B cell (primary cell): ENCODE results near the gene CKM. TPM values are rescaled to one million over a fixed set of nuclear protein-coding genes. Genes with fewer than 3 reads are reported as not detected.

Experiments
- ATAC-seq: fragments of 200-7000 bp; cut with Tn5 transposase; one replicate; pipeline ENCODE4 v1.10.0; 2021; ENCODE audit warnings: low read depth, mild to moderate bottlenecking, moderate number of reproducible peaks, moderate library complexity
- CTCF ChIA-PET: fragments of 350-600 bp; sonication (Branson Sonifier 250); formaldehyde crosslinking; loops from one replicate; lab custom pipeline; 2021; ENCODE audit warnings: antibody characterized with exemption, inconsistent platforms; lab: Charles Lee
- POLR2A ChIA-PET: fragments of 350-600 bp; sonication (Branson Sonifier 250); formaldehyde crosslinking; loops from one replicate; lab custom pipeline; 2021; ENCODE audit warnings: antibody characterized with exemption; lab: Charles Lee
- DNase-seq: peaks from one replicate; pipeline ENCODE4 v3.0.0; 2013
- H2AFZ ChIP-seq: 2 replicates; pipeline ENCODE4 v1.6.1; 2012; ENCODE audit warnings: mild to moderate bottlenecking, low read depth, low read length; ENCODE audit not compliant: insufficient read depth, poor library complexity, severe bottlenecking
- H3K27ac ChIP-seq, 2 donors: 1 replicate in 1 of 2; 2 replicates in 1 of 2; pipeline ENCODE4 v1.5.1; 2012 to 2013; ENCODE audit warnings: low read length in 2 of 2, mild to moderate bottlenecking in 2 of 2, moderate library complexity in 1 of 2
- H3K27me3 ChIP-seq, 4 experiments: fragments of 200-600 bp in 1 of 4; sonication (generic) in 1 of 4; replicated peaks in 1 of 4; 1 replicate in 2 of 4; 2 replicates in 2 of 4; pipeline versions ENCODE4 v1.6.1 to v1.7.0; 2013 to 2016; ENCODE audit warnings: low read length in 3 of 4, mild to moderate bottlenecking in 2 of 4, mixed read lengths in 1 of 4, moderate library complexity in 1 of 4; ENCODE audit not compliant: insufficient read depth in 4 of 4, control insufficient read depth in 3 of 4; ENCODE audit errors: control extremely low read depth in 1 of 4
- H3K36me3 ChIP-seq, 2 experiments: replicated peaks in 1 of 2; 1 replicate in 1 of 2; 2 replicates in 1 of 2; pipeline versions ENCODE4 v1.6.1 to v1.7.1; 2013; ENCODE audit warnings: low read length in 1 of 2; ENCODE audit not compliant: insufficient read depth in 2 of 2, control insufficient read depth in 1 of 2; ENCODE audit errors: control extremely low read depth in 1 of 2, extremely low read depth in 1 of 2
- H3K4me1 ChIP-seq, 2 donors: fragments of 200-600 bp in 1 of 2; sonication (generic) in 1 of 2; 1 replicate in 1 of 2; 2 replicates in 1 of 2; pipeline versions ENCODE4 v1.5.1 to v1.6.1; 2013 to 2017; ENCODE audit warnings: low read length in 2 of 2; ENCODE audit not compliant: control insufficient read depth in 2 of 2, insufficient read depth in 2 of 2
- H3K4me2 ChIP-seq: replicated peaks from 2 replicates; pipeline ENCODE3; 2012; ENCODE audit warnings: mild to moderate bottlenecking, low read depth, low read length; ENCODE audit not compliant: poor library complexity, severe bottlenecking
- H3K4me3 ChIP-seq, 5 experiments: fragments of 200-600 bp in 1 of 5; sonication (generic) in 1 of 5; 1 replicate in 3 of 5; 2 replicates in 2 of 5; pipeline versions ENCODE4 v1.5.1 to v1.7.0; 2011 to 2016; ENCODE audit warnings: low read length in 4 of 5, mild to moderate bottlenecking in 4 of 5, low read depth in 2 of 5, control low read depth in 1 of 5, moderate library complexity in 1 of 5; ENCODE audit not compliant: insufficient read depth in 1 of 5; ENCODE audit errors: control extremely low read depth in 1 of 5, extremely low read depth in 1 of 5
- H3K79me2 ChIP-seq: fragments of 200-600 bp; sonication (generic); one replicate; pipeline ENCODE4 v1.6.0; 2016; ENCODE audit warnings: low read length; ENCODE audit not compliant: control insufficient read depth, insufficient read depth
- H3K9ac ChIP-seq: fragments of 200-600 bp; sonication (generic); 2 replicates; pipeline ENCODE4 v1.6.1; 2017; ENCODE audit warnings: mild to moderate bottlenecking, low read length, moderate library complexity
- H3K9me3 ChIP-seq, 3 donors: one replicate each; pipeline versions ENCODE4 v1.6.1 to v1.7.1; 2013; ENCODE audit warnings: low read length in 2 of 3; ENCODE audit not compliant: control insufficient read depth in 2 of 3, insufficient read depth in 1 of 3; ENCODE audit errors: control extremely low read depth in 1 of 3
- H4K20me1 ChIP-seq: 2 replicates; pipeline ENCODE4 v1.6.0; 2012; ENCODE audit warnings: mild to moderate bottlenecking, low read length; ENCODE audit not compliant: insufficient read depth, control insufficient read depth, poor library complexity, severe bottlenecking
- H3K27ac Mint-ChIP-seq: one replicate; pipeline ENCODE4 v1.8.0; 2021; ENCODE audit warnings: mixed read lengths
- H3K27me3 Mint-ChIP-seq: one replicate; pipeline ENCODE4 v1.8.0; 2021; ENCODE audit warnings: mixed read lengths
- H3K4me1 Mint-ChIP-seq: one replicate; pipeline ENCODE4 v1.8.0; 2021; ENCODE audit warnings: mixed read lengths
- H3K4me3 Mint-ChIP-seq: one replicate; pipeline ENCODE4 v1.8.0; 2021; ENCODE audit warnings: mixed read lengths
- H3K9me3 Mint-ChIP-seq: one replicate; pipeline ENCODE4 v1.8.0; 2022; ENCODE audit warnings: mixed read lengths; ENCODE audit not compliant: insufficient read depth
- CTCF ChIP-seq: fragments of 200-600 bp; IDR thresholded peaks from one replicate; pipeline ENCODE4 v1.8.0; 2022; ENCODE audit warnings: antibody characterized with exemption, mild to moderate bottlenecking
- EZH2 ChIP-seq: IDR thresholded peaks from 2 replicates; pipeline ENCODE4 v1.6.1; 2012; ENCODE audit warnings: borderline replicate concordance, low read depth, mild to moderate bottlenecking, moderate library complexity, low read length; ENCODE audit not compliant: insufficient read depth, poor library complexity, severe bottlenecking
- WGBS: methylation state at CpG from one replicate; pipeline ENCODE4 v1.1.5; 2013; ENCODE audit warnings: missing lambda C conversion rate; ENCODE audit not compliant: insufficient coverage; 5-methylcytosine and 5-hydroxymethylcytosine counted together
- intact Hi-C: fragments of 100-400 bp; cut with micrococcal nuclease; formaldehyde crosslinking; loops from one replicate; pipeline ENCODE4 v1.10.0; 2022
- polyA plus RNA-seq: library from polyadenylated mRNA; depleted of rRNA; stranded (reverse); fragments of >200 nt; gene quantifications from 2 replicates; pipeline ENCODE4 v1.2.3, GENCODE V29; 2012
- total RNA-seq, 2 donors: library from RNA; stranded (reverse); fragments of 120-200 nt in 1 of 2; gene quantifications; 1 replicate in 1 of 2; 2 replicates in 1 of 2; pipeline versions ENCODE4 v1.2.3 to v1.2.4, GENCODE V29; 2013 to 2022

Gene CKM
- total and polyA plus RNA-seq, 2 donors (not counting 1 experiment from before 2014, with no cell fraction given): not detected

GRCh38 chr19:45307361-45307760 is 15.3 kb downstream of the CKM start:
- DNase-seq: no peak
- Mint-ChIP-seq H3K9me3 (peaks cover 5% of the 10 kb centered on the region), H3K27ac (no peak overlapping the region), H3K4me3 (no peak overlapping the region), H3K27me3 (peaks cover 3% of the 10 kb centered on the region), H3K4me1 (no peaks in the 10 kb centered on the region)
- WGBS: 92% methylated on average over 19 of the region's 19 CpGs
- Histone ChIP-seq H3K9ac (no peak overlapping the region), H3K4me1 (no peaks in the 10 kb centered on the region), H4K20me1 (no peaks in the 10 kb centered on the region), H3K9me3 (peaks cover 0 to 29% (median 0%) of the 10 kb centered on the region in 3 donors), H3K27me3 (no peaks in the 10 kb centered on the region), H2AFZ (no peak overlapping the region), H3K36me3 (no peaks in the 10 kb centered on the region), H3K4me2 (no peak overlapping the region), H3K79me2 (no peaks in the 10 kb centered on the region), H3K4me3 (no peak overlapping the region), H3K27ac (no peak overlapping the region)
- TF ChIP-seq EZH2: no peak
- TF ChIP-seq CTCF: no peak
- CTCF ChIA-PET: no interaction called here
- intact Hi-C loops: no loop called here
- no peak for ATAC-seq
- POLR2A ChIA-PET: no interaction called here

- no peaks in the 10 kb centered on the region for H3K79me2 ChIP-seq
- no peaks in the 10 kb centered on the region for H3K4me1 Mint-ChIP-seq
- ChIA-PET CTCF (no interaction called here), POLR2A (no interaction called here)
- no peak overlapping the region for H3K9ac ChIP-seq
- intact Hi-C loops: no loop called here
- 80% methylated on average over 17 of the region's 18 CpGs for WGBS
- H3K27ac Mint-ChIP-seq: no peak overlapping the region
- no peak overlapping the region for H2AFZ ChIP-seq
- no peak overlapping the region for H3K4me2 ChIP-seq
- H3K9me3 Mint-ChIP-seq: peaks cover 5% of the 10 kb centered on the region
- no peaks in the 10 kb centered on the region for H3K4me1 ChIP-seq
- H3K27me3 ChIP-seq: no peaks in the 10 kb centered on the region
- H4K20me1 ChIP-seq: no peaks in the 10 kb centered on the region
- H3K9me3 ChIP-seq: peaks cover 0 to 29% (median 0%) of the 10 kb centered on the region in 3 donors
- no peak overlapping the region for H3K4me3 ChIP-seq
- TF ChIP-seq CTCF (no peak), EZH2 (no peak)
- no peak overlapping the region for H3K4me3 Mint-ChIP-seq
- no peaks in the 10 kb centered on the region for H3K36me3 ChIP-seq
- H3K27ac ChIP-seq: no peak overlapping the region
- peaks cover 3% of the 10 kb centered on the region for H3K27me3 Mint-ChIP-seq
- no peak for DNase-seq
- no peak for ATAC-seq
These were observed 16.1 kb downstream of the CKM start for GRCh38 chr19:45306518-45307027.
